HL-60 (cell line): ENCODE results near the gene SMIM24.

Experiments
- GABPA ChIP-seq: IDR thresholded peaks from 2 replicates; pipeline ENCODE4 v1.6.1; 2012; ENCODE audit warnings: low read depth
- POLR2AphosphoS5 ChIP-seq: IDR thresholded peaks from 2 replicates; pipeline ENCODE4 v1.6.1; 2012; ENCODE audit warnings: low read depth
- TF ChIP-seq, protein P1 (sequence below): IDR thresholded peaks from one replicate; pipeline ENCODE4 v1.5.1; 2011; ENCODE audit warnings: low read length, control low read depth, inconsistent platforms; ENCODE audit not compliant: insufficient read depth

DNA sequence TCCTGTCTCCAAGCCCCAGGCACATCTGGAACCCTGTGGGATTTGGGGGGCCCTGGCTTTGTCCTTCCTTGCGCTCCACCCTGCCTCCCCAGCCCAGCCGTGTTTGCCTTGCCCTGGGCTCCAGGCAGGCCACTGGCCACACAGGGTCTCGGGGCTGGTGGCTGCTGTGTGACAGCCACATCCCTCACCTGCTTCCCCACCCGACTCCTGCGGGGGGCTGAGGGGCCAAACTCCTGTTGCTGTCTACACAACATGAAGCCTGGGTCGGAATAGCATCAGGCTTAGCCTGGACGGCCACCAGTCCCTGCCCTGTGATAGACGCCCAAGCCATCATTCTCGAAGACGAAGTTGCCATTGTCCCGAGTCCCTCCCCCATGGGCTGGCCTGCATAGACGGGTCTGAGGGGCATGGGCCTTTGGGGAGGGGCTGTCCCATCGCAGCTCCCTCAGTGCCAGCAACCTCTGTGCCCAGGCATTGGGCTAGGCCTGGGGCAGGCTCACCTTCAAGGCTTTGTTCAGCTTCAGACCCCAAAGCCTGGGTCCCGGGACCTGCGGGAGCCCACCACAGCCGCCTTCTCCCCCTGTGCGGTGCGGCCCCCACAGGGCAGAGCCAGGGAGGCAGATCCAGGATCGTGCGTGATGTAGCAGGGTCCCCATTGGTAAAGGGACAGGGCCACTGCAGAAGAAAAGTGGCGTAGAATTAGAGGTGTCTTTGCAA is 43.2 kb upstream of the SMIM24 start:
- no peak for TF ChIP-seq POLR2AphosphoS5
- TF ChIP-seq, protein P1, sequence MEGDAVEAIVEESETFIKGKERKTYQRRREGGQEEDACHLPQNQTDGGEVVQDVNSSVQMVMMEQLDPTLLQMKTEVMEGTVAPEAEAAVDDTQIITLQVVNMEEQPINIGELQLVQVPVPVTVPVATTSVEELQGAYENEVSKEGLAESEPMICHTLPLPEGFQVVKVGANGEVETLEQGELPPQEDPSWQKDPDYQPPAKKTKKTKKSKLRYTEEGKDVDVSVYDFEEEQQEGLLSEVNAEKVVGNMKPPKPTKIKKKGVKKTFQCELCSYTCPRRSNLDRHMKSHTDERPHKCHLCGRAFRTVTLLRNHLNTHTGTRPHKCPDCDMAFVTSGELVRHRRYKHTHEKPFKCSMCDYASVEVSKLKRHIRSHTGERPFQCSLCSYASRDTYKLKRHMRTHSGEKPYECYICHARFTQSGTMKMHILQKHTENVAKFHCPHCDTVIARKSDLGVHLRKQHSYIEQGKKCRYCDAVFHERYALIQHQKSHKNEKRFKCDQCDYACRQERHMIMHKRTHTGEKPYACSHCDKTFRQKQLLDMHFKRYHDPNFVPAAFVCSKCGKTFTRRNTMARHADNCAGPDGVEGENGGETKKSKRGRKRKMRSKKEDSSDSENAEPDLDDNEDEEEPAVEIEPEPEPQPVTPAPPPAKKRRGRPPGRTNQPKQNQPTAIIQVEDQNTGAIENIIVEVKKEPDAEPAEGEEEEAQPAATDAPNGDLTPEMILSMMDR = no peak
- TF ChIP-seq GABPA = no peak
